GM19438 (cell line): ENCODE data around the gene SLC24A5.

Experiments
- ATAC-seq: cut with Tn5 transposase; IDR thresholded peaks from one replicate; pipeline ENCODE4 v1.9.1; 2021; ENCODE audit warnings: low read depth; ENCODE audit not compliant: unreplicated experiment

The SLC24A5 gene

DNA sequence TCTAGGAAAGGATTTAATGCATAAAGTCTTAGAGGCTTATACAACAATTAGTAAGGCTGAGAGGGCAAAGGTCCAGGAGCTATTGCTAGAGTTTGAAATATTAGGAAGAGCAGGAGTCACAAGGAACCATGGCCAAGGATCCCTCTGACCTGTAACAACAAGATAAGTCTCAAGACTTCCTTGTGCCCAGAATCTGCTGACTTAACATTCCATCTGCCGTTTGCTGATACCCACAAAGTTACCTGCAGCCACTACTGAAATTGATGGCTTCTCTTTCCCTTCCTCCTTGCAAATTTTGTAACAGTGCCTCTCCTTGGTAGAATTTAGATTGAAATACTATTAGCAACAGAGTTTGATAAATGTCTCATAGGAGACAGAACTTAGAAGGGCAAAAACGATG lies 62.0 kb downstream of the SLC24A5 start:
- no peak for ATAC-seq

DNA sequence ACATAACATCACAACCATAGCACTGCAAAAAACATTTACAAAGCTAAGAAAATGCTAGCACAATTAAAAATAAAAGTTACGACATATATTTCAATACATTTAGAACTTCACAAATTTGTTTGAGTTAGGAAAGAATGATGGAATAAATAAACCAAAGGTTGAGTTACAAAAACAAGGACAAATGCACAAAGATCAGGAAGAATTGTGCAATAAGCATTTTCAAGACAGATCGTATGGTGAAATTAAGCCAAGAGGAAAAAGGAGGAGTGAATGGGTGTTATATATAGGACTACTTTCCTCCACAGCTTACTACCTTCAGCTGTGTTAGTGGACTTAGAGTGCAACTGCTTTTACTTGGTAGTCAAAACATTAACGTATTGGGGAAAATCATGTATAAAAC lies 64.7 kb downstream of the SLC24A5 start:
- no peak for ATAC-seq

DNA sequence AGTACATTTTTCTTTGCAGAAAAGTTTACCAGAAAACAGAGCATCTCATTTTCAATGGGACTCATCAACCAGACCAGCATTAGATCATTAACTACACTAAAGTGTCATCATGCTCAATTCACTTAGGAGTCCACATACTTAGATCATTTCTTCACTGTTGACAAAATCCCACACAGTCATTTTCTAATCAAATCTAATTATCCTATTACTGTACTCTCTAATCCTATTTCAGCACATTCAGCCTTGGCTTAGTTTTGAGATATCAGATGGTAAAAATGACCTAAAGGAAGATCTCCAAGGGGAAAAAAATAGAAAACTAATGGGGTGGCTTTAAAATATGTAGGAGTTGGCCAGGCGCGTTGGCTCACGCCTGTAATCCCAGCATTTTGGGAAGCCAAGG lies 65.5 kb downstream of the SLC24A5 start:
- ATAC-seq, result no peak

DNA sequence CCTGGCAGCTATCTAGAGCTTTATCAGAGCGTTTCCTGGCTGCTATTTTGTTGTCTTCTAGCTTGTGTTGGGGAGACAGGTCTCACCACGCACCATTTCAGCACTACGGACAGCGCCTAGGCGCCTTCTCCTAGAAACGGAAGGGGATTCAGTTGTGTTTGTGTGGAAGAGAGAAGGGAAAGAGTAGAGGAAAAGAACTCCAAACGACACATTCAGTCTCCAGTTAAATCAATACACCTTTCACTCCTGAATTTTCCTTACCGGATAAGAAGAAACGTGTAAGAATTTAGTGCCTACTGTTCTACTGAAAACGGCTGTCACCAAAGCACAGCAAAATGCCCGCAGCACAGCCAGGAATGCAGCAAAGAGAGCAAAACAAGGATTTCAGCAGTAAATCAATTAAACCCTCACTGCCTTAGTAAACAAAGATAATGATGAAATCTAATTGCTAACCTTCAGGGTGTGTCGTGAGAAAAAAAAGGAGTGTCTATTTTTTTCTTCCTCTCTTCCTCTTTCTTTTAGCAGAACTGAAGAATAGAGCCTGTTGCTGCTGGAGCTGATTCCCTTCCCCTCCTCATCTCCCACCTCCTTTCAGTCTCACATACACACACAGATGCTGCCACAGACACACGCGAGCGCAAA lies 70.3 kb downstream of the SLC24A5 start:
- no peak for ATAC-seq

DNA sequence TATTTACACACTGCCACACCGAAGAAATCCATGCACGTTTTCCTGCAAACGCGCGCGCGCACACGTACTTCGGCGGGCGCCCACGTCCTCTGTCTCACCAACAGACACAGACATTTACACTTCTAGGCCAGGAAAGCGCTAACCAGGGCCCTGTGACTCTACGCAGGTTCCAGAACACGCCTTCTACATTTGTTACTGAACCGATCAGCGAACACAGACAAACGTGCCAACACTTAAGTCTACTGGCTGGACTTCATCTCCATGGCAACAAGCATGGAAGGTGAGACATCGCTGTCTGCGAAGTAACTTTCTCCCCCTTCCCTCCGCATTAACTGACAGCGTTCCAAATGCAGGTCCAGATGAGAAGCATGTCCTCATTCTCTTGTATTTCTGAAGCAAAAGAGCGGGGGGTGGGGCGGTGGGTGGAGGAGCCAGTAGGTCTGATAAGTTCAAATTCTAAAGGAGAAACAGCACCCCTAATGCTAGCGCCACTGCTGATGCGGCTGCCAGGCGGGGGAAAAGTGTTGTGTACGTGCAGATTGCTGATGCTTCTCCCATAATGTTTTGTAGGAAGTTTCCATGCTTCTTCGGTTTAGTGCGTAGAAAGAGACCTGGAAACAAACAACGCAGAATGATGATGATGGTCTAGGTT lies 70.9 kb downstream of the SLC24A5 start, which contains the start of gene CTXN2:
CTXN2 (plus strand) TSS at position 92 of the 652 bp plus-strand sequence. CDS start 9,636 bp downstream, outside the sequence.
- ATAC-seq, result no peak
